ENCODE results near the gene FAM83G.
"Not testable (repeated sequence)": the region's sequence is repeated elsewhere in the genome, so short reads cannot be mapped to it uniquely, and the experiment has no call there.

DNA sequence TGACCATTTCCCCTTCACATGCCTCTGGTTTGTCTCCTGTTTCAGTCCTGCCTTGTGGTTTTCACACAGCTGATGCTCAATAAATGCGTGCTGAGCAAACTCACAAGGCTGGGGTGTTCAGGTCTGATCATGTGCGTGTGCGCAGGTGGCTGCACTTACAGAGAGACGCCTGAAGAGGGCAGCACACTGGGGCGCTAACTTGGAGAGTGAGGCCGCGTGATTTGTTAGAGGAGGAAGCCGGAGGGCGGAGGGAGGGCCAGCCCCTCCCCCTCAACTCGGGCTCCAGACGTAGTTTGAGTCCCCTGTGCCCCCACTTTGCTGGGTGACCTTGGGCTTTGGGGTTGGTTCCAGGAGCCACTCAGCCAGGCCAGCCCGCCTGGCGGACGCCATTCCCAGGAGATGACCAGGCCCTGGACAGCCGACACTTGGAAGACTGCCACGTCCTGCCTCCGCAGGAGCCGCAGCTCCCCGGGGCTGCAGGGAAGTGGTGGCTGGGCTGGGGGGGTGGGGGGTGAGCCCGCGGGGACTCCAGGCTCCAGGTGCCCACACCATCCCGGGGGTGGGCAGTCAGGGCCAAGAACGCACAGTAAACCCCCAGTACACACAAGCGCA is 27.9 kb upstream of the FAM83G start:
- not testable (repeated sequence) for TF ChIP-seq CTCF, POLR2A (IDR thresholded peaks at IDR 0.05)
